Measurements from ENCODE around the gene TNP2.

TNP2 gene

DNA sequence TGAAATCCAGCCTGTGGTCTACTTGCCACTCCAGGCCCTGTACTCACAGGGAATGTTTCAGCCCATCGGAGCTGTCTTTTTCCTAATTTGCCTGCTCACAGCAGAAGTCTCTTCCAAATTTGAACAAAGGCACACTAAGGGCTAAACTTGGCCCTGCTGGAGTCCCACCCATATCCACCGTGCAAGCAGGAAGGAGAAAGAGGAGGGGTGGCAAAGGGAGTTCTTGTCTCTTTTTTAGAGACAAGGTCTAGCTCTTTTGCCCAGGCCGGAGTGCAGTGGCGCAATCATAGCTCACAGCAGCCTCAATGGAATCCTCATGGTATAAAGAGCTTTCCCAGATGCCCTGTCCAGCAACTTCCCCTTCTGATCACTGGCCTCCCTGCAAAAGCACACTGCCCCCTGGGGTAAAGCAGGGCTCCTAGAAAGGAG is 14.7 kb upstream of the TNP2 start:
- no peak overlapping the region for H3K4me3 ChIP-seq (ENCODE audit: low read depth, low read length)
- no peak for DNase-seq (ENCODE audit: low read depth)
- TF ChIP-seq CTCF (IDR thresholded peaks at IDR 0.05; ENCODE audit: control insufficient read depth, extremely low read depth, insufficient read depth), result no peak

- H3K4me3 ChIP-seq (ENCODE audit: low read depth, low read length), result no peak within 1 kb of the TSS
- TF ChIP-seq CTCF (IDR thresholded peaks at IDR 0.05; ENCODE audit: control insufficient read depth, extremely low read depth, insufficient read depth), result no peak
- no peak for DNase-seq (ENCODE audit: low read depth)
Measured at GRCh38 chr16:11280616-11281522, 11.7 kb upstream of the TNP2 start, which contains the start of gene PRM1. Gene PRM1 (minus strand): TSS chr16:11281330. CDS start chr16:11281238, 92 bp downstream.

GRCh38 chr16:11278681-11279628 is 9.8 kb upstream of the TNP2 start:
- no peak for DNase-seq (ENCODE audit: low read depth)
- TF ChIP-seq CTCF (IDR thresholded peaks at IDR 0.05; ENCODE audit: control insufficient read depth, extremely low read depth, insufficient read depth), result no peak

DNA sequence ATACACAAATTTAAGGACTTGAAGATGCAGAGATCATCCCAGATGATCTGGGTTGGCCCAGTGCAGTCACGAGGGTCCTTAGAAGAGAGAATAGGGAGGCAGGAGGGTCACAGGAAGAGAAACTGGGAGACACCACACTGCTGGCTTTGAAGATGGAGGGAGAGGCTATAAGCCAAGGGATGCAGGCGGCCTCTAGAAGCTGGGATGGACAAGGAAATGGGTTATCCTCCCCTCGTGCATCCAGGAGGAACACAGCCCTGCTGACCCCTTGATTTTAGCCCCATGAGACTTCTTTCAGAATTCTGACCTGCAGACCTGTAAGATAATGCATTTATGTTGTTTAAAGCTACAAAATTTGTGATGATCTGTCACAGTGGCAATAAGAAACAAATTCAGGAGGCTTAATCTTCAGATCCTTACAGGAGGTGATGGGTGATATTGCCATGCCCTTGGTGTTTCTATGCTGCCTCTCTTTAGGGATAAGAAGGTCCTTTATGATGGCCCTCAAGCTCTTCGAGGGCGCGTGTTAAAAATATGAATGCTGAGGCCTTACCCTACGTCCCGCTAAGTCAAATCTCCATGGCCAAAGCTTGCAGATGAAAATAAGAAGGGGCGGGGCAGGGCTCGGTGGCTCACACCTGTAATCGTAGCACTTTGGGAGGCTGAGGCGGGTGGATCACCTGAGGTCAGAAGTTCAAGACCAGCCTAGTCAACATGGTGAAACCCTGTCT is 8.6 kb upstream of the TNP2 start:
- no peak for TF ChIP-seq CTCF (IDR thresholded peaks at IDR 0.05; ENCODE audit: control insufficient read depth, extremely low read depth, insufficient read depth)
- no peak for DNase-seq (ENCODE audit: low read depth)
- no peak overlapping the region for H3K4me3 ChIP-seq (ENCODE audit: low read depth, low read length)

More at GRCh38 chr16:11278681-11279628, 9.8 kb upstream of the TNP2 start:
- H3K4me3 ChIP-seq (ENCODE audit: low read depth, low read length), result no peak overlapping the region

DNA sequence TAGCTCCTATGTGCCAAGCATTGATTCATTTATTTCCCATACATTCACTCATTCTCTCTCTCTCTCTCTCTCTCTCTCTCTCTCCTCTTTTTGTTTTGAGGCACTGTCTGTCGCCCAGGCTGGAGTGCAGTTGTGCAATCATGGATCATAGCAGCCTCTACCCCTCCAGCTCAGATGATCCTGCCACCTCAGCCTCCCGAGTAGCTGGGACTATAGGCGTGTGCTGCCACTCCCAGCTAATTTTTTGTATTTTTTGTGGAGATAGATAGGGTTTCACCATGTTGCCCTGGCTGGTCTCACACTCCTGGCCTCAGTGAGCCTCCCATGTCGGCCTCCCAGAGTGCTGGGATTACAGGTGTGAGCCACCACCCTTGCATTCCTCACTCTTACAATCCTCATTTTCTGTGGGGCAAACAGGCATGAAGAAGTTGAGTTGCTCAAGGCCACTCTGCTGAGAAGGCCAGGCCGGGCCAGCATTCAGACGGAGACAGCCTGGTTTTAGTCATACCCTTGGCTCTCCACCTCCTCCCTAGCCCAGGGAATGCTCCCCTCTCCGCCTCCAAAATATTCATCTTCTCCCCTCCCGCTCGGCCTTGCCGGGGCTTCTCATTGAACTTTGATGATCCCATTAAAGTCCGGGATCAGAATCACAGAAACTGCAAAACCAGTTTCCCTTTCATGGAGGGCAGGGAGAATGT is 7.9 kb upstream of the TNP2 start:
- no peak for TF ChIP-seq CTCF (IDR thresholded peaks at IDR 0.05; ENCODE audit: control insufficient read depth, extremely low read depth, insufficient read depth)
- DNase-seq (ENCODE audit: low read depth), result no peak
- no peak overlapping the region for H3K4me3 ChIP-seq (ENCODE audit: low read depth, low read length)
